ENCODE measurements around the gene SALL1. TPM values are rescaled to one million over a fixed set of nuclear protein-coding genes. Genes with fewer than 3 reads are reported as not detected.

The SALL1 gene
- polyA plus RNA-seq, 1 of the 3 experiments (the other 2 are of a cell fraction) = 0.02 TPM

- CTCF ChIA-PET = no interaction called here
- Histone ChIP-seq H3F3A (replicated peaks; ENCODE audit: insufficient read depth) (no peaks in the 10 kb centered on the region), H4K20me1 (ENCODE audit: insufficient read depth) (no peaks in the 10 kb centered on the region), H3K9me2 (no peaks in the 10 kb centered on the region), H3K36me3 (replicated peaks in 1 of 2; ENCODE audit: control insufficient read depth in 1 of 2, insufficient read depth in 2 of 2, low read length in 1 of 2) (no peaks in the 10 kb centered on the region), H3K27me3 (ENCODE audit: insufficient read depth) (no peaks in the 10 kb centered on the region), H3K27ac (ENCODE audit: low read depth in 2 of 2, low read length in 1 of 2) (no peak overlapping the region), H3K9me3 (no peaks in the 10 kb centered on the region), H3K4me3 (ENCODE audit: low read depth in 2 of 2, low read length in 1 of 2) (no peak overlapping the region), H3K4me1 (ENCODE audit: control insufficient read depth in 1 of 2, insufficient read depth in 2 of 2, low read depth in 1 of 2, low read length in 1 of 2) (no peaks in the 10 kb centered on the region), H3K4me2 (no peak overlapping the region), H3K79me2 (ENCODE audit: insufficient read depth) (no peaks in the 10 kb centered on the region), H3K9ac (no peak overlapping the region), H2AFZ (ENCODE audit: low read depth) (no peak overlapping the region)
- WGBS (ENCODE audit: low lambda C conversion rate) = 25% methylated on average over 3 of the region's 3 CpGs
- no peak for DNase-seq
- no peak for TF ChIP-seq ZBTB33 (IDR thresholded peaks at IDR 0.05; ENCODE audit: borderline replicate concordance, low read depth)
- TF ChIP-seq FOXJ3 (CRISPR knock-in tag; IDR thresholded peaks at IDR 0.05) = no peak
- no peak for TF ChIP-seq RFX5 (IDR thresholded peaks at IDR 0.05; ENCODE audit: low read length)
- no peak for TF ChIP-seq RCOR1 (IDR thresholded peaks at IDR 0.05; ENCODE audit: low read length)
- no peak for TF ChIP-seq GATA2 (CRISPR knock-in tag; IDR thresholded peaks at IDR 0.05)
- no peak for TF ChIP-seq RAD21 (IDR thresholded peaks at IDR 0.05; ENCODE audit: low read length)
- no peak for TF ChIP-seq JUND (IDR thresholded peaks at IDR 0.05)
- TF ChIP-seq YY1 (IDR thresholded peaks at IDR 0.05; ENCODE audit: low read depth) = no peak
- no peak for TF ChIP-seq TCF12 (IDR thresholded peaks at IDR 0.05)
- no peak for TF ChIP-seq SMC3 (IDR thresholded peaks at IDR 0.05; ENCODE audit: low read depth, low read length)
- TF ChIP-seq RXRA (IDR thresholded peaks at IDR 0.05; ENCODE audit: borderline replicate concordance, low read depth) = no peak
- no peak for TF ChIP-seq MAX (IDR thresholded peaks at IDR 0.05; ENCODE audit: low read depth)
- no peak for TF ChIP-seq NFIC (IDR thresholded peaks at IDR 0.05; ENCODE audit: borderline replicate concordance)
- no peak for TF ChIP-seq EZH2phosphoT487 (IDR thresholded peaks at IDR 0.05; ENCODE audit: borderline replicate concordance, low read depth)
- TF ChIP-seq CTCF (IDR thresholded peaks at IDR 0.05) = no peak
- no peak for TF ChIP-seq POLR2AphosphoS5 (IDR thresholded peaks at IDR 0.05; ENCODE audit: low read depth, low read length)
- TF ChIP-seq TAF1 (IDR thresholded peaks at IDR 0.05; ENCODE audit: borderline replicate concordance, low read depth, low read length) = no peak
- POLR2A ChIA-PET = no interaction called here
Observed at GRCh38 chr16:51124896-51125295, 26.2 kb downstream of the SALL1 start.
